ENCODE data around the gene CPEB4. TPM values are rescaled to one million over a fixed set of nuclear protein-coding genes. Genes with fewer than 3 reads are reported as not detected.

The CPEB4 gene
- total RNA-seq, 1 experiment from 2014 or later = 11.1 TPM

- H3K36me3 ChIP-seq (ENCODE audit: control insufficient read depth in 1 of 2, insufficient read depth in 2 of 2, low read length in 2 of 2) = no peaks in the 10 kb centered on the region
- no TSS peak for BruUV-seq (replicated peaks)
- CTCF ChIA-PET = interaction anchor here (3.8 kb wide), 1 partner anchor 10 kb away, joined by 15 read pairs; no protein-coding TSS in a partner anchor
These were observed 27.3 kb downstream of the CPEB4 start for GRCh38 chr5:173915310-173916014.

More at GRCh38 chr5:173915310-173916014, 27.3 kb downstream of the CPEB4 start:
- DNase-seq (ENCODE audit: low read depth, low spot score) (no peak), ATAC-seq (no peak)
- Histone ChIP-seq H3K9ac (ENCODE audit: low read length) (no peak overlapping the region), H3K9me3 (ENCODE audit: control insufficient read depth in 1 of 2, insufficient read depth in 1 of 2, low read depth in 1 of 2, low read length in 2 of 2) (no peaks in the 10 kb centered on the region), H3K4me2 (ENCODE audit: low read length) (no peak overlapping the region), H3K9me2 (ENCODE audit: insufficient read depth) (no peaks in the 10 kb centered on the region), H3K27ac (ENCODE audit: low read depth, low read length) (no peak overlapping the region), H2AFZ (ENCODE audit: low read depth, low read length, poor library complexity, severe bottlenecking) (no peak overlapping the region), H3K79me2 (ENCODE audit: insufficient read depth, low read length) (no peaks in the 10 kb centered on the region), H4K20me1 (ENCODE audit: insufficient read depth) (no peaks in the 10 kb centered on the region), H3K4me3 (replicated peaks in 1 of 2; ENCODE audit: low read depth in 1 of 2, low read length in 2 of 2) (no peak overlapping the region), H3K27me3 (ENCODE audit: insufficient read depth, low read length) (no peaks in the 10 kb centered on the region), H3K4me1 (ENCODE audit: control insufficient read depth in 1 of 2, insufficient read depth in 2 of 2, low read length in 2 of 2) (peaks cover 3 to 24% of the 10 kb centered on the region in 2 experiments; a peak in 3 of 4 replicates)
- POLR2A ChIA-PET = no interaction called here
- no peak for TF ChIP-seq SIN3A (IDR thresholded peaks at IDR 0.05; ENCODE audit: low read depth)
- TF ChIP-seq, protein P1, sequence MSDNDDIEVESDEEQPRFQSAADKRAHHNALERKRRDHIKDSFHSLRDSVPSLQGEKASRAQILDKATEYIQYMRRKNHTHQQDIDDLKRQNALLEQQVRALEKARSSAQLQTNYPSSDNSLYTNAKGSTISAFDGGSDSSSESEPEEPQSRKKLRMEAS (IDR thresholded peaks at IDR 0.05) = no peak
- TF ChIP-seq ATF3 (IDR thresholded peaks at IDR 0.05) = no peak
- TF ChIP-seq FOSL1 (IDR thresholded peaks at IDR 0.05; ENCODE audit: low read depth) = no peak
- TF ChIP-seq, protein P2, sequence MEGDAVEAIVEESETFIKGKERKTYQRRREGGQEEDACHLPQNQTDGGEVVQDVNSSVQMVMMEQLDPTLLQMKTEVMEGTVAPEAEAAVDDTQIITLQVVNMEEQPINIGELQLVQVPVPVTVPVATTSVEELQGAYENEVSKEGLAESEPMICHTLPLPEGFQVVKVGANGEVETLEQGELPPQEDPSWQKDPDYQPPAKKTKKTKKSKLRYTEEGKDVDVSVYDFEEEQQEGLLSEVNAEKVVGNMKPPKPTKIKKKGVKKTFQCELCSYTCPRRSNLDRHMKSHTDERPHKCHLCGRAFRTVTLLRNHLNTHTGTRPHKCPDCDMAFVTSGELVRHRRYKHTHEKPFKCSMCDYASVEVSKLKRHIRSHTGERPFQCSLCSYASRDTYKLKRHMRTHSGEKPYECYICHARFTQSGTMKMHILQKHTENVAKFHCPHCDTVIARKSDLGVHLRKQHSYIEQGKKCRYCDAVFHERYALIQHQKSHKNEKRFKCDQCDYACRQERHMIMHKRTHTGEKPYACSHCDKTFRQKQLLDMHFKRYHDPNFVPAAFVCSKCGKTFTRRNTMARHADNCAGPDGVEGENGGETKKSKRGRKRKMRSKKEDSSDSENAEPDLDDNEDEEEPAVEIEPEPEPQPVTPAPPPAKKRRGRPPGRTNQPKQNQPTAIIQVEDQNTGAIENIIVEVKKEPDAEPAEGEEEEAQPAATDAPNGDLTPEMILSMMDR (IDR thresholded peaks at IDR 0.05 in 2 of 3, conservative IDR thresholded peaks at IDR 0.05 in 1 of 3; ENCODE audit: borderline replicate concordance in 1 of 3, insufficient read depth in 1 of 3, low read depth in 2 of 3, low read length in 2 of 3) = no peak
- TF ChIP-seq ZFX (IDR thresholded peaks at IDR 0.05) = no peak
- RAD21 ChIA-PET (ENCODE audit: low non-redundant PET in 1 of 2, low total read pairs in 2 of 2, uncharacterized antibody in 2 of 2, unreplicated experiment in 2 of 2) = no interaction called here
- intact Hi-C loops (cut with micrococcal nuclease) = no loop called here
